SH-SY5Y (cell line): ENCODE results near the gene CNTN6.

Experiments used
- GATA2 ChIP-seq: IDR thresholded peaks from 2 replicates; pipeline ENCODE4 v1.6.1; 2011; ENCODE audit warnings: mild to moderate bottlenecking, low read depth, low read length
- GATA3 ChIP-seq: IDR thresholded peaks from 2 replicates; pipeline ENCODE4 v1.6.1; 2011; ENCODE audit warnings: low read depth, mild to moderate bottlenecking, low read length, moderate library complexity

The CNTN6 gene

GRCh38 chr3:1214933-1215332 is 122.1 kb downstream of the CNTN6 start:
- no peak for TF ChIP-seq GATA3
- no peak for TF ChIP-seq GATA2

- TF ChIP-seq GATA2 (no peak), GATA3 (no peak)
Measured at GRCh38 chr3:1216856-1217255, 124.0 kb downstream of the CNTN6 start.

GRCh38 chr3:1227111-1227510 is 134.3 kb downstream of the CNTN6 start:
- TF ChIP-seq GATA2 (no peak), GATA3 (no peak)

GRCh38 chr3:1228289-1228688 is 135.5 kb downstream of the CNTN6 start:
- TF ChIP-seq GATA3 (no peak), GATA2 (peak; percentile 45)

- TF ChIP-seq GATA2 (no peak), GATA3 (no peak)
Measured at GRCh38 chr3:1230920-1231319, 138.1 kb downstream of the CNTN6 start.

GRCh38 chr3:1232276-1232675 is 139.5 kb downstream of the CNTN6 start:
- TF ChIP-seq GATA2 (no peak), GATA3 (peak; percentile 30; the same call in 1 of the 2 replicates)

- TF ChIP-seq GATA3 (no peak), GATA2 (no peak)
Measured at GRCh38 chr3:1235526-1236120, 142.8 kb downstream of the CNTN6 start.

- TF ChIP-seq GATA3 (no peak), GATA2 (no peak)
Measured at GRCh38 chr3:1251282-1252060, 158.6 kb downstream of the CNTN6 start.

GRCh38 chr3:1252061-1252430 is 159.2 kb downstream of the CNTN6 start:
- TF ChIP-seq GATA3 = no peak
- TF ChIP-seq GATA2 = no peak

- TF ChIP-seq GATA2 = no peak
- no peak for TF ChIP-seq GATA3
Measured at GRCh38 chr3:1262246-1262645, 169.4 kb downstream of the CNTN6 start.

- TF ChIP-seq GATA3 (no peak), GATA2 (no peak)
Measured at GRCh38 chr3:1263121-1263520, 170.3 kb downstream of the CNTN6 start.

- TF ChIP-seq GATA3 = no peak
- TF ChIP-seq GATA2 = no peak
Measured at GRCh38 chr3:1269808-1270207, 177.0 kb downstream of the CNTN6 start.

GRCh38 chr3:1272546-1273265 is 179.9 kb downstream of the CNTN6 start:
- no peak for TF ChIP-seq GATA3
- no peak for TF ChIP-seq GATA2

GRCh38 chr3:1275495-1275894 is 182.7 kb downstream of the CNTN6 start:
- TF ChIP-seq GATA2 = no peak
- no peak for TF ChIP-seq GATA3

- TF ChIP-seq GATA2 (no peak), GATA3 (no peak)
Measured at GRCh38 chr3:1287815-1288214, 195.0 kb downstream of the CNTN6 start.
